K562 treated with DMSO at 1 percent for 4 hours (cell line): ENCODE data around the gene PCDHB16. TPM values are rescaled to one million over a fixed set of nuclear protein-coding genes. Genes with fewer than 3 reads are reported as not detected.

ENCODE experiments used
- total RNA-seq: library from RNA; unstranded; fragments of 300-600 nt; gene quantifications from 2 replicates; pipeline ENCODE4 v1.2.3, GENCODE V29; 2022; ENCODE audit not compliant: insufficient read depth

PCDHB16 gene
- not detected in 2 replicates for total RNA-seq

DNA sequence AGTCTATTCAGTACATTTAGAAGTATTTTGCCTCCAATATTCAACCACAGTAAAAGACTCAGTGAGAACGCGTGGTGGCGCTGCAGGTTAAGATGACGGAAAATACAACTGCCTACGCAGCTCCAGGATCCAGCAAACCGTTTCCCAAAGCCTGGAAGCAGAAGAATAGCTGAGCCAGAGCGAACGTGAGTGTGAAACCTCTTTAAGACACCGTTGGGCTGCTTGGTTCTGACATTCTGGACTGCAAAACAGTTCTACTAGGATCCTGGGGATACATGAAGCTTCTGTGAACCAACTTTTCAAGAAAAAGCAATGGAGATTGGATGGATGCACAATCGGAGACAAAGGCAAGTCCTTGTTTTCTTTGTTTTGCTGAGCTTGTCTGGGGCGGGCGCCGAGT, at the start of gene PCDHB16:
Gene PCDHB16, plus strand, starts transcription at position 140 of the 400 bp plus-strand sequence. Its CDS starts 173 bp downstream, at position 313.

DNA sequence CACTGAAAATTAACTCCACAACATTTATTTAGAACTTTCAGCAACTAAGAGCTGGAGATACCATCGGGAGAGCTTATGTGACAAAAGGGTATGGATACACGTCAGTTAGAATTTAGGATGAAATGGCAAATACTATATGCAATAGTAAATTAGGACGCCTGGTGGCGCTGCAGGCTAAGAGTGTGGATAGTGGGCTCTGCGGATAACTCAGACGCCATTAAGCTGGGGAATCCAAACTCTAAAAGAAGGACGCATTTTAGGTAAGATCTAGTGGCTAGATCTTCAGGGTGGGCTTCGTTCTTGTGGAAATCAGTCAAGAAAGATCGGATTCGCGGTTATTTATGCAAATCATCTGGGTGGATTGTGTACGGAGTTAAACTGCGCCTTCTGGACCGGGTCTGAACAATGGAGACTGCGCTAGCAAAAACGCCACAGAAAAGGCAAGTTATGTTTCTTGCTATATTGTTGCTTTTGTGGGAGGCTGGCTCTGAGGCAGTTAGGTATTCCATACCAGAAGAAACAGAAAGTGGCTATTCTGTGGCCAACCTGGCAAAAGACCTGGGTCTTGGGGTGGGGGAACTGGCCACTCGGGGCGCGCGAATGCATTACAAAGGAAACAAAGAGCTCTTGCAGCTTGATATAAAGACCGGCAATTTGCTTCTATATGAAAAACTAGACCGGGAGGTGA, 47.0 kb upstream of the PCDHB16 start, which contains the start of gene PCDHB5:
Gene PCDHB5, plus strand, starts transcription at position 177 of the 688 bp plus-strand sequence. Its CDS starts 229 bp downstream, at position 406.

DNA sequence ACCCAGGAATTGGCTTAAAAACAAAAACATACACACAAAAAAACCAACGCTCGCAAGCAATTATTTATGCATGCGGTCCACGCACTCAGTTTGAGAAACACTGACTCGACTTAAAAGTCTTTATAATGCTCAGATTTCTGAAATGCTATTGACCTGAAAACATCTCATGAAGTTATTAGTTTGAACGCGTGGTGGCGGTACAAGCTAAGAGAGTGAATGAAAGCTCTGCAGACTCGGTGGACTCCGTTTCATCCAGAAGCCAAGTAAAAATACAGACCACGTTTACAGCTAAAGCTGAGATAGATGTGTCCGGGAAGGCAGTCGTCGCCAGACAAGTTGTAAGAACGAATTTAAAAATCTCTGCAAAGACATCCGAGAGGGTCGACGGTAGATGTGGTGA, 32.4 kb upstream of the PCDHB16 start, which contains the start of gene PCDHB6:
Gene PCDHB6, plus strand, starts transcription at position 246 of the 400 bp plus-strand sequence. CDS start 201 bp downstream, outside the sequence.

DNA sequence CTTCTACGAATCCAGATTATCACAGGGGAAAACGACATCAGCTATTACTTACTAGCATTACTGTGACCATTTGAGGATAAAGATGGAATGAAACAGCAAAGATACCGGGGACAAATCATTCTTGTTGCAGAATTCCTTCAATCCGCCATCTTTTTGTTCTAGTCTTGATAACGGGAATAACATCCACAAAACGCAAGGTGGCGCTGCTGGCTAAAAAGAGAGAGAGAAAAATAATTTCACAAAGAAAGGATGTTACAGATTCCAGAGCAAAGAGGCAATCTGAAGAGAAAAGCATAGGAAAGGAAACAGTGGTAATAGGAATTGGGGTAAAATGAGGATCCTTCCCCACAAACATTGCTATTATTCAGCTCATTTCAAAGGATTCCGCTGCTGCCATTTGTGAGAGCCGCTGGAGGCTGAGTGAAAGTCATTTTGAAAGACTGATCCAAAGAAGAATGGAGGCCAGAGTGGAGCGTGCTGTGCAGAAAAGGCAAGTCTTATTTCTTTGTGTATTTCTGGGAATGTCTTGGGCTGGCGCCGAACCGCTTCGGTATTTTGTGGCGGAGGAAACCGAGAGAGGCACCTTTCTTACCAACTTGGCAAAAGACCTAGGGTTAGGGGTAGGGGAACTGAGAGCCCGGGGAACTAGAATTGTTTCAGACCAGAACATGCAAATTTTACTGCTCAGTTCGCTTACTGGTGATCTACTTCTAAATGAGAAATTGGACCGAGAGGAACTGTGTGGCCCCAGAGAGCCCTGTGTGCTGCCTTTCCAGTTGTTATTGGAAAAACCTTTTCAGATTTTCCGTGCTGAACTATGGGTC, 9.6 kb upstream of the PCDHB16 start, which contains the start of gene PCDHB7:
Gene PCDHB7, plus strand, starts transcription at position 264 of the 824 bp plus-strand sequence. Its CDS starts 192 bp downstream, at position 456.

DNA sequence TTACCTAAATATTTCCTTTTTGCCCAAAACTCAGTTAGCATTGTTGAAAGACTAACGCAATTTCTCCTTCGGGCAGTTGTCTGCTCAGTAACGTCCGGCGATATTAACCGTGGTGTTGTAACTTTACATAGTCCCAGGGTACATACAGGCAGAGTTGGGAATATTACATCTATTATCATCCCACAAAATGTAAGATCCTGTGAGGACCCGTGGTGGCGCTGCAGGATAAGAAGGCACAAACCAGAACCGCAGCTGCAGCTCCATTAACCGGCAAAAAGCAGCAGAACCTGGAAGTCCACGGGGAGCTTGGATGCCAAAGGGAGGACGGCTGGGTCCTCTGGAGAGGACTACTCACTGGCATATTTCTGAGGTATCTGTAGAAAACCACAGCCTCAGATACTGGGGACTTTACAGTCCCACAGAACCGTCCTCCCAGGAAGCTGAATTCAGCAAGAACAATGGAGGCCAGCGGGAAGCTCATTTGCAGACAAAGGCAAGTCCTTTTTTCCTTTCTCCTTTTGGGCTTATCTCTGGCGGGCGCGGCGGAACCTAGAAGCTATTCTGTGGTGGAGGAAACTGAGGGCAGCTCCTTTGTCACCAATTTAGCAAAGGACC, 4.5 kb upstream of the PCDHB16 start, which contains the start of gene PCDHB8:
Gene PCDHB8, plus strand, starts transcription at position 214 of the 615 bp plus-strand sequence. Its CDS starts 245 bp downstream, at position 459.

DNA sequence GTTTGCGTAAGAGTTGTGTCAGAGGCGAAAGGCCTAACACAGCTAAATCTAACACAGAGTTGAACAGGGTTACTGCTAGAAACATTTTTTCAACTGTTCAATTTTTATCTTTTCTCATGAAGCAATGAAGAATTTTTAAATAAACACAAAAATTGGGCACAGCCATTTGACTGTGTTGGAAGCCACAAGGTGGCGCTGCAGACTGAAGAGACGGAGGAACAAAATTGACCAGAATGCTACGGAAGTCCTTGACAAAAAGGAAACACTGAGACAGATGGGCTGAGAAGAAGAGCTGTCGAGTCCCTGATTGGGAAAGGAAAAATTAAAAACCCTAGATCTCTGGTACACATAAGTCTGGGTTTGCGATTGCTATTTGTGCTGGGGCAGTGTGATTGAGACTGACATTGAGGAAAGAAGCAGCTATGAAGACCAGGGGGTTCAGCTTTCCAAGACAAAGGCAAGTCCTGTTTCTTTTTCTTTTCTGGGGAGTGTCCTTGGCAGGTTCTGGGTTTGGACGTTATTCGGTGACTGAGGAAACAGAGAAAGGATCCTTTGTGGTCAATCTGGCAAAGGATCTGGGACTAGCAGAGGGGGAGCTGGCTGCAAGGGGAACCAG, 4.8 kb downstream of the PCDHB16 start, which contains the start of gene PCDHB9:
Gene PCDHB9, plus strand, starts transcription at position 265 of the 616 bp plus-strand sequence. Its CDS starts 158 bp downstream, at position 423.

DNA sequence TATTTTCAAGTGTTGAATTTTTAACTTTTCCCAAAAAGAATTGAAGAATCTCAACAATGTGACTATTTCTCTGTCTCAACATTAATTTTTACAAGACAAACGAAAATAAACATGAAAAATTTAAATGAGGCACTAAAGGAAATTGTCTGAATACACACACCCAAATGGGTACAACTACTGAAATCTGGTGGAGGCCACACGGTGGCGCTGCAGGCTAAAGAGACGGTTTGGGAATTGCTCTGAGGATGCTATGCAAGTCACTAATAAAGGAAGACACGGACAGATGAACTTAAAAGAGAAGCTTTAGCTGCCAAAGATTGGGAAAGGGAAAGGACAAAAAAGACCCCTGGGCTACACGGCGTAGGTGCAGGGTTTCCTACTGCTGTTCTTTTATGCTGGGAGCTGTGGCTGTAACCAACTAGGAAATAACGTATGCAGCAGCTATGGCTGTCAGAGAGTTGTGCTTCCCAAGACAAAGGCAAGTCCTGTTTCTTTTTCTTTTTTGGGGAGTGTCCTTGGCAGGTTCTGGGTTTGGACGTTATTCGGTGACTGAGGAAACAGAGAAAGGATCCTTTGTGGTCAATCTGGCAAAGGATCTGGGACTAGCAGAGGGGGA, 10.0 kb downstream of the PCDHB16 start, which contains the start of gene PCDHB10:
Gene PCDHB10, plus strand, starts transcription at position 244 of the 616 bp plus-strand sequence. Its CDS starts 200 bp downstream, at position 444.

DNA sequence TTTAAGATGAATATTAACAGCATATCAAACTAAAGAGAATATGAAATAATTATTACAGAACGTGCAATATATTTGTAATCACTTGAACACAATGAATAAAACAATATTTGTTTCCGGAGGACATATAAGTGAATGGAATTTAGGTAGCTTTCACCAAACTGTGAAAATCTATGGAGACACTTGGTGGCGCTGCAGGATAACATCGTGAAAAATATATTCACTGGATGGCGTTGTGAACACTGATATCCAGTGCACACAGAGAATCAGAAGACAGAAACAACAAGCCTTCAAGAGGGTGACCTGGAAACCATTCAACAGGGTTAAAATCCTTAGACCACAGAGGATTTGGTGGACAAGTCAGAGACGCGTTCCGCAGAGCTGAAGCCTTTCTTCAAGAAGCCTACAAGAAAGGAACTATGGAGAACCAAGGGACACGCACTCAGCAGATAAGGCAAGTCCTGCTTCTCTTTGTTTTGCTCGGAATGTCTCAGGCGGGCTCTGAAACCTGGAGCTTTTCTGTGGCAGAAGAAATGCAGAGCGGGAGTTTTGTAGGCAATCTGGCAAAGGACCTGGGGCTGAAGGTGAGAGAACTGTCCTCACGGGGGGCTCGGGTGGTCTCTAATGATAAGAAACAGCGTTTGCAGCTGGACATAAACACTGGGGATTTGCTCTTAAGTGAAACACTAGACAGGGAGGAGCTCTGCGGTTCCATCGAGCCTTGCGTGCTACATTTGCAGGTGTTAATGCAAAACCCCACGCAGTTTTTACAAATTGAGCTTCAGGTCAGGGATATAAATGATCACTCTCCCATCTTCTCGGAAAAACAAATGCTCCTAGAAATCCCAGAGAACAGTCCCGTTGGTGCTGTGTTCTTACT, 17.4 kb downstream of the PCDHB16 start, which contains the start of gene PCDHB11:
Gene PCDHB11, plus strand, starts transcription at position 269 of the 877 bp plus-strand sequence. Its CDS starts 148 bp downstream, at position 417.

DNA sequence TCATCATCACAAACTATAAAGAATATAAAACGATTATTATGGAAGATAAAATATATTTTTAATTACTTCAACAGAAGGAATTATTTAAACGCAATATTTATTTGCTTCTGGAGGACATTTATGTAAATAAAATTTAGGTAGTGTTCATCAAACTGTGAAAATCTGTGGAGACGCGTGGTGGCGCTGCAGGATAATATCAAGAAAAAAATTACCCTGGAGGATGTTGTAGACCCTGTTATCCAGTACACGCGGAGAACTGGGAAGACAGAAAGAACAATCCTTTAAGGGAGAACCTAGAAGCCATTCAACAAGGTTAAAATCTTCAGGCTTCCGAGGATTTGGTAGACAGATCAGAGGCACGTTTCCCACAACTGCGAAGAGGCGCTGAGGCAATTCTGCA, 26.3 kb downstream of the PCDHB16 start, which contains the start of gene PCDHB12:
Gene PCDHB12, plus strand, starts transcription at position 242 of the 400 bp plus-strand sequence. CDS start 189 bp downstream, outside the sequence.

DNA sequence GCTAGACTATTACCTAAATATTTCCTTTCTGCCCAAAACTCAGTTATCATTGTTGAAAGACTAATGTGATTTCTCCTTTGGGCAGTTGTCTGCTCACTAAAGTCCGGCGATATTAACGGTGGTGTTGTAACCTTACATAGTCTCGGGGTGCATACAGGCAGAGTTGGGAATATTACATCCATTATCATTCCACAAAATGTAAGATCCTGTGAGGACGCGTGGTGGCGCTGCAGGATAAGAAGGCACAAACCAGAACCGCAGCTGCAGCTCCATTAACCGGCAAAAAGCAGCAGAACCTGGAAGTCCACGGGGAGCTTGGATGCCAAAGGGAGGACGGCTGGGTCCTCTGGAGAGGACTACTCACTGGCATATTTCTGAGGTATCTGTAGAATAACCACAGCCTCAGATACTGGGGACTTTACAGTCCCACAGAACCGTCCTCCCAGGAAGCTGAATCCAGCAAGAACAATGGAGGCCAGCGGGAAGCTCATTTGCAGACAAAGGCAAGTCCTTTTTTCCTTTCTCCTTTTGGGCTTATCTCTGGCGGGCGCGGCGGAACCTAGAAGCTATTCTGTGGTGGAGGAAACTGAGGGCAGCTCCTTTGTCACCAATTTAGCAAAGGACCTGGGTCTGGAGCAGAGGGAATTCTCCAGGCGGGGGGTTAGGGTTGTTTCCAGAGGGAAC, 31.6 kb downstream of the PCDHB16 start, which contains the start of gene PCDHB13:
Gene PCDHB13, plus strand, starts transcription at position 264 of the 684 bp plus-strand sequence. Its CDS starts 205 bp downstream, at position 469.

DNA sequence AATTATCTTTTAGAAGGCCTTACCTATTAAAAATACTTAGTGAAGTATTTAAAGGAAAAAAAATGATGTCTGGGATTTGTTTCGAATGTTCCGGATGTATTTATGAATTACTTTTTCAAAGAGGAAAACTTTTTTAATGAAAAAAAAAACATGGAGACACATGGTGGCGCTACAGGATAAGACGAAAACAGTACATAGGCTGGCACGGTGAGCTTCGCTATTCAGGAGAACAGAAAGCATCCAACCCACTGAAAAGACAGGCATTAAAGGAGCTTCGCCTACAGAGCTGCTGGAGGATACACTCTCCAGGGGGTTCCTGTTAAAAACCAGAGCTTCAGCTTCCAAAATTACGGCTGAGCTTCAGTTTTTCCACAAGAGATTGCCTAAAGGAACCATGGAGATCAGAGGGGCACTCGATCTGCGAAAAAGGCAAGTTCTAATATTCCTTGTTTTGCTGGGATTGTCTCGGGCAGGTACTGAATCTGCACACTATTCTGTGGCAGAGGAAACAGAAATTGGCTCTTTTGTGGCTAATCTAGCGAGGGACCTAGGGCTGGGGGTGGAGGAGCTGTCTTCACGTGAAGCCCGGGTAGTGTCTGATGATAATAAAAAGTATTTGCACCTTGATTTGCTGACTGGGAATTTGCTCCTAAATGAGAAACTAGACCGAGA, 41.1 kb downstream of the PCDHB16 start, which contains the start of gene PCDHB14:
Gene PCDHB14, plus strand, starts transcription at position 232 of the 672 bp plus-strand sequence. Its CDS starts 163 bp downstream, at position 395.

Other genes with a start within 250 kb of the PCDHB16 start
- gene PCDHAC2, start 215.9 kb upstream of the PCDHB16 start, total RNA-seq, result not detected in 2 replicates
- gene PCDHB1, start 131.0 kb upstream of the PCDHB16 start, total RNA-seq, result not detected in 2 replicates
- not detected in 2 replicates for gene PCDHB2, start 87.8 kb upstream of the PCDHB16 start, total RNA-seq
- gene PCDHB3, start 81.9 kb upstream of the PCDHB16 start, total RNA-seq, result not detected in 2 replicates
- gene PCDHB4, start 60.6 kb upstream of the PCDHB16 start, total RNA-seq, result not detected in 2 replicates
- not detected in 2 replicates for gene PCDHB5, start 47.2 kb upstream of the PCDHB16 start, total RNA-seq
- not detected in 2 replicates for gene PCDHB6, start 32.3 kb upstream of the PCDHB16 start, total RNA-seq
- not detected in 2 replicates for gene PCDHB7, start 9.7 kb upstream of the PCDHB16 start, total RNA-seq
- not detected in 2 replicates for gene PCDHB8, start 4.6 kb upstream of the PCDHB16 start, total RNA-seq
- gene PCDHB9, start 4.8 kb downstream of the PCDHB16 start, total RNA-seq, result not detected in 2 replicates
- gene PCDHB10, start 10.0 kb downstream of the PCDHB16 start, total RNA-seq, result not detected in 2 replicates
- gene PCDHB11, start 17.2 kb downstream of the PCDHB16 start, total RNA-seq, result not detected in 2 replicates
- not detected in 2 replicates for gene PCDHB12, start 26.3 kb downstream of the PCDHB16 start, total RNA-seq
- not detected in 2 replicates for gene PCDHB13, start 31.5 kb downstream of the PCDHB16 start, total RNA-seq
- gene PCDHB14, start 41.0 kb downstream of the PCDHB16 start, total RNA-seq, result not detected in 2 replicates
- gene PCDHB15, start 63.0 kb downstream of the PCDHB16 start, total RNA-seq, result not detected in 2 replicates
- not detected in 2 replicates for gene SLC25A2, start 121.7 kb downstream of the PCDHB16 start, total RNA-seq
- gene TAF7, start 138.4 kb downstream of the PCDHB16 start, total RNA-seq, result 87.4 and 92.8 TPM in 2 replicates
- 0.37 TPM in 1 of 2 replicates, not detected in the other for gene PCDHGA1, start 148.1 kb downstream of the PCDHB16 start, total RNA-seq
- 0.12 TPM in 1 of 2 replicates, not detected in the other for gene PCDHGA2, start 156.4 kb downstream of the PCDHB16 start, total RNA-seq
- gene PCDHGA3, start 161.4 kb downstream of the PCDHB16 start, total RNA-seq, result 0.46 TPM in 1 of 2 replicates, not detected in the other
- gene PCDHGB1, start 167.7 kb downstream of the PCDHB16 start, total RNA-seq, result not detected in 2 replicates
- 0.42 and 0.76 TPM in 2 replicates for gene PCDHGA4, start 172.6 kb downstream of the PCDHB16 start, total RNA-seq
- gene PCDHGB2, start 177.6 kb downstream of the PCDHB16 start, total RNA-seq, result 0.48 and 0.70 TPM in 2 replicates
- gene PCDHGA5, start 181.8 kb downstream of the PCDHB16 start, total RNA-seq, result 0.16 TPM in 1 of 2 replicates, not detected in the other
- gene PCDHGB3, start 187.9 kb downstream of the PCDHB16 start, total RNA-seq, result 0.51 and 0.74 TPM in 2 replicates
- 0.27 and 0.35 TPM in 2 replicates for gene PCDHGA6, start 191.5 kb downstream of the PCDHB16 start, total RNA-seq
- not detected in 2 replicates for gene PCDHGA7, start 200.4 kb downstream of the PCDHB16 start, total RNA-seq
- 0.21 TPM in 1 of 2 replicates, not detected in the other for gene PCDHGB4, start 205.3 kb downstream of the PCDHB16 start, total RNA-seq
- gene PCDHGA8, start 210.2 kb downstream of the PCDHB16 start, total RNA-seq, result 0.24 TPM in 1 of 2 replicates, not detected in the other
- gene PCDHGB5, start 215.6 kb downstream of the PCDHB16 start, total RNA-seq, result not detected in 2 replicates
- not detected in 2 replicates for gene PCDHGA9, start 220.4 kb downstream of the PCDHB16 start, total RNA-seq
- not detected in 2 replicates for gene PCDHGB6, start 225.6 kb downstream of the PCDHB16 start, total RNA-seq
- not detected in 2 replicates for gene PCDHGA10, start 230.6 kb downstream of the PCDHB16 start, total RNA-seq
- gene PCDHGB7, start 235.3 kb downstream of the PCDHB16 start, total RNA-seq, result not detected in 2 replicates
- not detected in 2 replicates for gene PCDHGA11, start 238.7 kb downstream of the PCDHB16 start, total RNA-seq
- gene PCDHGA12, start 248.1 kb downstream of the PCDHB16 start, total RNA-seq, result not detected in 2 replicates